A673 (cell line): ENCODE measurements around the gene ALG9. TPM values are rescaled to one million over a fixed set of nuclear protein-coding genes. Genes with fewer than 3 reads are reported as not detected.

Experiments
- BruUV-seq: library from RNA; stranded (reverse); fragments of 400-500 nt; replicated peaks from 2 replicates; lab custom pipeline; 2021; lab: Mats Ljungman, UMichigan
- CTCF ChIA-PET: fragments of 300-600 bp; sonication (Branson Sonifier 250); formaldehyde crosslinking; loops from one replicate; lab custom pipeline; 2022; ENCODE audit warnings: antibody characterized with exemption; lab: Charles Lee
- POLR2A ChIA-PET: fragments of 300-600 bp; sonication (Branson Sonifier 250); formaldehyde crosslinking; loops from one replicate; lab custom pipeline; 2022; ENCODE audit warnings: antibody characterized with exemption; ENCODE audit not compliant: low non-redundant PET; lab: Charles Lee
- DNase-seq: peaks from one replicate; pipeline ENCODE4 v3.0.0-alpha.2; 2015; ENCODE audit warnings: low spot score
- H3K27ac ChIP-seq: fragments of 200-600 bp; sonication (generic); 2 replicates; pipeline ENCODE4 v1.5.1; 2016; ENCODE audit warnings: mixed run types, low read depth, mild to moderate bottlenecking, mixed read lengths, antibody characterized with exemption, low read length; ENCODE audit not compliant: poor library complexity, severe bottlenecking
- H3K27me3 ChIP-seq: fragments of 200-600 bp; sonication (generic); replicated peaks from 2 replicates; pipeline ENCODE4 v1.6.1; 2017; ENCODE audit warnings: mixed run types, low read depth, mild to moderate bottlenecking, mixed read lengths, antibody characterized with exemption, low read length; ENCODE audit not compliant: insufficient read depth, poor library complexity
- H3K36me3 ChIP-seq: fragments of 200-600 bp; sonication (generic); 2 replicates; pipeline ENCODE4 v1.6.1; 2016; ENCODE audit warnings: mixed run types, mild to moderate bottlenecking, mixed read lengths, antibody characterized with exemption, low read length; ENCODE audit not compliant: insufficient read depth, poor library complexity, severe bottlenecking
- H3K4me1 ChIP-seq: fragments of 200-600 bp; sonication (generic); 2 replicates; pipeline ENCODE4 v1.6.1; 2017; ENCODE audit warnings: mixed run types, mild to moderate bottlenecking, mixed read lengths, antibody characterized with exemption, low read length; ENCODE audit not compliant: insufficient read depth, poor library complexity, severe bottlenecking
- H3K4me3 ChIP-seq: fragments of 200-600 bp; sonication (generic); 2 replicates; pipeline ENCODE4 v1.5.1; 2016; ENCODE audit warnings: low read depth, mixed run types, mild to moderate bottlenecking, mixed read lengths, low read length; ENCODE audit not compliant: poor library complexity, severe bottlenecking
- H3K9me3 ChIP-seq: fragments of 200-600 bp; sonication (generic); 2 replicates; pipeline ENCODE4 v1.6.1; 2016; ENCODE audit warnings: mixed run types, low read depth, mild to moderate bottlenecking, mixed read lengths, antibody characterized with exemption, low read length; ENCODE audit not compliant: poor library complexity, severe bottlenecking
- CTCF ChIP-seq: fragments of 300-800, 200-600 bp; sonication (generic); conservative IDR thresholded peaks from 2 replicates; pipeline ENCODE4 v1.5.1; 2017; ENCODE audit warnings: low read depth, mild to moderate bottlenecking, antibody characterized with exemption, low read length, moderate library complexity, mixed read lengths
- EZH2 ChIP-seq: fragments of 200-600 bp; sonication (generic); IDR thresholded peaks from 2 replicates; pipeline ENCODE4 v1.6.1; 2017; ENCODE audit warnings: borderline replicate concordance, low read depth, mild to moderate bottlenecking, mixed read lengths, antibody characterized with exemption, low read length; ENCODE audit not compliant: poor library complexity, severe bottlenecking
- intact Hi-C: fragments of 100-400 bp; cut with micrococcal nuclease; formaldehyde crosslinking; loops from one replicate; pipeline ENCODE4 v1.10.0; 2022; ENCODE audit not compliant: unreplicated experiment
- total RNA-seq: library from RNA; stranded (reverse); gene quantifications from 2 replicates; pipeline ENCODE4 v1.2.3, GENCODE V29; 2021

The ALG9 gene
- total RNA-seq, 1 experiment from 2014 or later = 61.0 TPM

GRCh38 chr11:111743700-111744099 lies 127.7 kb downstream of the ALG9 start:
- Histone ChIP-seq H3K9me3 (no peaks in the 10 kb centered on the region), H3K27ac (no peak overlapping the region), H3K36me3 (peaks cover 76% of the 10 kb centered on the region), H3K4me3 (no peak overlapping the region), H3K27me3 (no peaks in the 10 kb centered on the region), H3K4me1 (no peaks in the 10 kb centered on the region)
- intact Hi-C loops = no loop called here
- ChIA-PET POLR2A (no interaction called here), CTCF (no interaction called here)
- TF ChIP-seq CTCF = no peak
- TF ChIP-seq EZH2 = no peak
- no peak for DNase-seq
- BruUV-seq = no TSS peak

GRCh38 chr11:111741751-111742150 lies 129.6 kb downstream of the ALG9 start:
- intact Hi-C loops = no loop called here
- POLR2A ChIA-PET = no interaction called here
- H3K9me3 ChIP-seq = no peaks in the 10 kb centered on the region
- no peak overlapping the region for H3K27ac ChIP-seq
- no TSS peak for BruUV-seq
- no peak for DNase-seq
- no peaks in the 10 kb centered on the region for H3K4me1 ChIP-seq
- H3K4me3 ChIP-seq = no peak overlapping the region
- CTCF ChIA-PET = no interaction called here
- TF ChIP-seq EZH2 (no peak), CTCF (no peak)
- peaks cover 64% of the 10 kb centered on the region for H3K36me3 ChIP-seq
- H3K27me3 ChIP-seq = no peaks in the 10 kb centered on the region

GRCh38 chr11:111739299-111739698 lies 132.1 kb downstream of the ALG9 start:
- H3K4me1 ChIP-seq = peaks cover 14% of the 10 kb centered on the region
- TF ChIP-seq CTCF (no peak), EZH2 (no peak)
- intact Hi-C loops = no loop called here
- DNase-seq = no peak
- ChIA-PET CTCF (no interaction called here), POLR2A (no interaction called here)
- H3K27me3 ChIP-seq = no peaks in the 10 kb centered on the region
- no peak overlapping the region for H3K27ac ChIP-seq
- peaks cover 44% of the 10 kb centered on the region for H3K36me3 ChIP-seq
- H3K9me3 ChIP-seq = no peaks in the 10 kb centered on the region
- no peak overlapping the region for H3K4me3 ChIP-seq
- BruUV-seq = no TSS peak
